SK-N-SH (cell line): ENCODE measurements around the gene COMMD7. TPM values are rescaled to one million over a fixed set of nuclear protein-coding genes. Genes with fewer than 3 reads are reported as not detected.

Source experiments
- CTCF ChIA-PET: fragments of 300-600, 350-600 bp; formaldehyde crosslinking; extraction: SDS; loops from one replicate; lab custom pipeline; 2021; lab: Yijun Ruan, JAX
- POLR2A ChIA-PET: fragments of 350-600 bp; sonication (Branson Sonifier 250); formaldehyde crosslinking; extraction: SDS; loops from one replicate; lab custom pipeline; 2020; ENCODE audit warnings: antibody characterized with exemption, inconsistent platforms; lab: Yijun Ruan, JAX
- DNase-seq: peaks from one replicate; pipeline ENCODE4 v3.0.0; 2012
- H2AFZ ChIP-seq: fragments of 200-600 bp; sonication (generic); 2 replicates; pipeline ENCODE4 v1.8.1; 2016; ENCODE audit warnings: antibody characterized with exemption, mild to moderate bottlenecking, low read depth
- H3F3A ChIP-seq: fragments of 200-600 bp; sonication (generic); replicated peaks from 2 replicates; pipeline ENCODE3; 2016; ENCODE audit warnings: antibody characterized with exemption, mild to moderate bottlenecking; ENCODE audit not compliant: insufficient read depth
- H3K27ac ChIP-seq, 2 experiments: fragments of 200-500 bp in 1 of 2; fragments of 200-600 bp in 1 of 2; sonication (Bioruptor generic) in 1 of 2; sonication (generic), shearing (Covaris generic) in 1 of 2; 2 replicates each; pipeline versions ENCODE4 v1.5.1 to v1.6.1; 2014 to 2016; ENCODE audit warnings: low read depth in 2 of 2, inconsistent platforms in 1 of 2, low read length in 1 of 2, mild to moderate bottlenecking in 1 of 2, mixed read lengths in 1 of 2
- H3K27me3 ChIP-seq: fragments of 200-600 bp; sonication (generic), shearing (Covaris generic); 2 replicates; pipeline ENCODE4 v1.6.1; 2016; ENCODE audit warnings: mixed run types; ENCODE audit not compliant: insufficient read depth
- H3K36me3 ChIP-seq, 2 experiments: fragments of 200-500 bp in 1 of 2; fragments of 200-600 bp in 1 of 2; sonication (Bioruptor generic) in 1 of 2; sonication (generic) in 1 of 2; replicated peaks in 1 of 2; 2 replicates each; pipeline versions ENCODE3 to v1.5.1; 2014 to 2016; ENCODE audit warnings: low read length in 1 of 2, mild to moderate bottlenecking in 1 of 2; ENCODE audit not compliant: insufficient read depth in 2 of 2, control insufficient read depth in 1 of 2
- H3K4me1 ChIP-seq, 2 experiments: fragments of 200-500 bp in 1 of 2; fragments of 200-600 bp in 1 of 2; sonication (Bioruptor generic) in 1 of 2; sonication (generic), shearing (Covaris generic) in 1 of 2; 2 replicates each; pipeline versions ENCODE4 v1.5.1 to v1.6.1; 2014 to 2016; ENCODE audit warnings: low read depth in 1 of 2, low read length in 1 of 2, mixed run types in 1 of 2; ENCODE audit not compliant: insufficient read depth in 2 of 2, control insufficient read depth in 1 of 2
- H3K4me2 ChIP-seq: fragments of 200-600 bp; sonication (generic), shearing (Covaris generic); 2 replicates; pipeline ENCODE4 v1.6.1; 2017; ENCODE audit warnings: mixed run types
- H3K4me3 ChIP-seq, 2 experiments: fragments of 200-500 bp in 1 of 2; fragments of 200-600 bp in 1 of 2; sonication (Bioruptor generic) in 1 of 2; sonication (generic), shearing (Covaris generic) in 1 of 2; 2 replicates each; pipeline versions ENCODE4 v1.5.1 to v1.8.1; 2014 to 2016; ENCODE audit warnings: low read depth in 2 of 2, inconsistent platforms in 1 of 2, low read length in 1 of 2, mild to moderate bottlenecking in 1 of 2, mixed read lengths in 1 of 2, moderate library complexity in 1 of 2
- H3K79me2 ChIP-seq: fragments of 200-600 bp; sonication (generic); 2 replicates; pipeline ENCODE4 v1.8.1; 2017; ENCODE audit warnings: mild to moderate bottlenecking; ENCODE audit not compliant: insufficient read depth
- H3K9ac ChIP-seq: fragments of 200-600 bp; sonication (generic); 2 replicates; pipeline ENCODE4 v1.6.1; 2017; ENCODE audit warnings: mixed run types
- H3K9me2 ChIP-seq: fragments of 200-600 bp; sonication (generic); 2 replicates; pipeline ENCODE4 v1.6.1; 2017; ENCODE audit warnings: mixed run types
- H3K9me3 ChIP-seq: fragments of 200-600 bp; sonication (generic); 2 replicates; pipeline ENCODE4 v1.6.1; 2017; ENCODE audit warnings: mixed run types, mild to moderate bottlenecking, moderate library complexity
- H4K20me1 ChIP-seq: fragments of 200-600 bp; sonication (generic); 2 replicates; pipeline ENCODE4 v1.6.1; 2017; ENCODE audit warnings: mild to moderate bottlenecking, mixed run types; ENCODE audit not compliant: insufficient read depth
- CTCF ChIP-seq: fragments of 200-600 bp; sonication (generic); IDR thresholded peaks from 2 replicates; pipeline ENCODE4 v1.6.1; 2017; ENCODE audit warnings: antibody characterized with exemption, mild to moderate bottlenecking, moderate library complexity
- EP300 ChIP-seq, 2 experiments: IDR thresholded peaks; 2 replicates each; pipeline versions ENCODE4 v1.4.0 to v1.6.1; 2012; ENCODE audit warnings: borderline replicate concordance in 1 of 2, low read depth in 1 of 2, low read length in 1 of 2
- EZH2phosphoT487 ChIP-seq: fragments of 200-600 bp; sonication (generic); IDR thresholded peaks from 2 replicates; pipeline ENCODE4 v1.6.1; 2017; ENCODE audit warnings: low read depth, mixed run types, mild to moderate bottlenecking, antibody characterized with exemption, moderate library complexity, borderline replicate concordance
- FOSL2 ChIP-seq: IDR thresholded peaks from 2 replicates; pipeline ENCODE4 v1.4.0; 2012; ENCODE audit warnings: low read depth, mild to moderate bottlenecking, moderate library complexity, borderline replicate concordance
- JUND ChIP-seq: IDR thresholded peaks from 2 replicates; pipeline ENCODE4 v1.4.0; 2012
- NFIC ChIP-seq: IDR thresholded peaks from 2 replicates; pipeline ENCODE4 v1.4.0; 2012; ENCODE audit warnings: borderline replicate concordance
- POLR2AphosphoS5 ChIP-seq: IDR thresholded peaks from 2 replicates; pipeline ENCODE4 v1.6.1; 2012; ENCODE audit warnings: low read depth, low read length
- RFX5 ChIP-seq: IDR thresholded peaks from 2 replicates; pipeline ENCODE4 v1.6.1; 2012; ENCODE audit warnings: mild to moderate bottlenecking, improper control_type of control experiment, low read length
- TCF12 ChIP-seq: IDR thresholded peaks from 2 replicates; pipeline ENCODE4 v1.4.0; 2012
- TEAD4 ChIP-seq: IDR thresholded peaks from 2 replicates; pipeline ENCODE4 v1.4.0; 2012; ENCODE audit warnings: mild to moderate bottlenecking, borderline replicate concordance; ENCODE audit not compliant: insufficient read depth
- YY1 ChIP-seq: IDR thresholded peaks from 2 replicates; pipeline ENCODE4 v1.4.0; 2012; ENCODE audit warnings: low read depth, mild to moderate bottlenecking
- ZBTB33 ChIP-seq: IDR thresholded peaks from 2 replicates; pipeline ENCODE4 v1.4.0; 2012; ENCODE audit warnings: low read depth, borderline replicate concordance
- WGBS: methylation state at CpG from one replicate; pipeline ENCODE4 v1.1.6; 2017; ENCODE audit warnings: low lambda C conversion rate; 5-methylcytosine and 5-hydroxymethylcytosine counted together
- polyA plus RNA-seq, 3 experiments: library from polyadenylated mRNA; depleted of rRNA; stranded (reverse); fragments of >200 nt; gene quantifications; 2 replicates each; pipeline ENCODE4 v1.2.3, GENCODE V29; 2012
- TF ChIP-seq, protein P1 (sequence below): IDR thresholded peaks from 2 replicates; pipeline ENCODE4 v1.4.0; 2012; ENCODE audit warnings: low read depth
- TF ChIP-seq, protein P2 (sequence below): fragments of 150-350 bp; IDR thresholded peaks from 2 replicates; pipeline ENCODE4 v1.6.1; 2017; ENCODE audit warnings: antibody characterized with exemption, low read length, low read depth, borderline replicate concordance

COMMD7 gene
- polyA plus RNA-seq, 1 of the 3 experiments (the other 2 are of a cell fraction), result 38.0 TPM

GRCh38 chr20:32685541-32686529 lies 57.4 kb downstream of the COMMD7 start:
- peak; percentile 52 for DNase-seq
- WGBS, result 46% methylated on average over 16 of the region's 17 CpGs
- Histone ChIP-seq H3K9me3 (no peaks in the 10 kb centered on the region), H3F3A (peaks cover 11% of the 10 kb centered on the region), H3K9me2 (no peaks in the 10 kb centered on the region), H3K9ac (peak overlapping the region; percentile 37; the same call in 1 of the 2 replicates), H3K4me2 (peak overlapping the region; percentile 53; the same call in 1 of the 2 replicates), H3K36me3 (no peaks in the 10 kb centered on the region), H2AFZ (peak overlapping the region; percentile 76), H3K27ac (peak overlapping the region; percentile 8 to 69), H3K27me3 (no peaks in the 10 kb centered on the region), H3K4me1 (peaks cover 17 to 18% of the 10 kb centered on the region in 2 experiments; a peak in 3 of 4 replicates), H3K4me3 (no peak overlapping the region), H3K79me2 (no peaks in the 10 kb centered on the region), H4K20me1 (no peaks in the 10 kb centered on the region)
- no peak for TF ChIP-seq EP300 (IDR thresholded peaks at IDR 0.05; ENCODE audit: borderline replicate concordance in 1 of 2, low read depth in 1 of 2, low read length in 1 of 2)
- peak; percentile 22; the same call in 1 of the 2 replicates for TF ChIP-seq POLR2AphosphoS5
- TF ChIP-seq, protein P1, sequence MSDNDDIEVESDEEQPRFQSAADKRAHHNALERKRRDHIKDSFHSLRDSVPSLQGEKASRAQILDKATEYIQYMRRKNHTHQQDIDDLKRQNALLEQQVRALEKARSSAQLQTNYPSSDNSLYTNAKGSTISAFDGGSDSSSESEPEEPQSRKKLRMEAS, result peak; percentile 57; the same call in 1 of the 2 replicates
- no peak for TF ChIP-seq TEAD4
- peak; percentile 43; the same call in 1 of the 2 replicates for TF ChIP-seq FOSL2
- no peak for TF ChIP-seq RFX5
- no peak for TF ChIP-seq YY1
- peak; percentile 26; the same call in 1 of the 2 replicates for TF ChIP-seq JUND
- TF ChIP-seq, protein P2, sequence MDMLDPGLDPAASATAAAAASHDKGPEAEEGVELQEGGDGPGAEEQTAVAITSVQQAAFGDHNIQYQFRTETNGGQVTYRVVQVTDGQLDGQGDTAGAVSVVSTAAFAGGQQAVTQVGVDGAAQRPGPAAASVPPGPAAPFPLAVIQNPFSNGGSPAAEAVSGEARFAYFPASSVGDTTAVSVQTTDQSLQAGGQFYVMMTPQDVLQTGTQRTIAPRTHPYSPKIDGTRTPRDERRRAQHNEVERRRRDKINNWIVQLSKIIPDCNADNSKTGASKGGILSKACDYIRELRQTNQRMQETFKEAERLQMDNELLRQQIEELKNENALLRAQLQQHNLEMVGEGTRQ, result no peak
- peak; percentile 82 for TF ChIP-seq TCF12
- no peak for TF ChIP-seq CTCF
- peak; percentile 36; the same call in 1 of the 2 replicates for TF ChIP-seq NFIC
- TF ChIP-seq ZBTB33, result no peak
- no peak for TF ChIP-seq EZH2phosphoT487
- POLR2A ChIA-PET, result interaction anchor here (0.7 kb wide), 1 partner anchor 120 kb away, joined by 5 read pairs; no protein-coding TSS in a partner anchor
- CTCF ChIA-PET, result interaction anchor here (0.7 to 1.2 kb wide), 2 partner anchors 18 to 93 kb away, joined by 3 read pairs; no protein-coding TSS in a partner anchor
